ENCODE results near the gene NEUROD4. TPM values are rescaled to one million over a fixed set of nuclear protein-coding genes. Genes with fewer than 3 reads are reported as not detected.
"Not testable (repeated sequence)": the region's sequence is repeated elsewhere in the genome, so short reads cannot be mapped to it uniquely, and the experiment has no call there.

The NEUROD4 gene, protein sequence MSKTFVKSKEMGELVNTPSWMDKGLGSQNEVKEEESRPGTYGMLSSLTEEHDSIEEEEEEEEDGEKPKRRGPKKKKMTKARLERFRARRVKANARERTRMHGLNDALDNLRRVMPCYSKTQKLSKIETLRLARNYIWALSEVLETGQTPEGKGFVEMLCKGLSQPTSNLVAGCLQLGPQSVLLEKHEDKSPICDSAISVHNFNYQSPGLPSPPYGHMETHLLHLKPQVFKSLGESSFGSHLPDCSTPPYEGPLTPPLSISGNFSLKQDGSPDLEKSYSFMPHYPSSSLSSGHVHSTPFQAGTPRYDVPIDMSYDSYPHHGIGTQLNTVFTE
- not detected for total RNA-seq

DNA sequence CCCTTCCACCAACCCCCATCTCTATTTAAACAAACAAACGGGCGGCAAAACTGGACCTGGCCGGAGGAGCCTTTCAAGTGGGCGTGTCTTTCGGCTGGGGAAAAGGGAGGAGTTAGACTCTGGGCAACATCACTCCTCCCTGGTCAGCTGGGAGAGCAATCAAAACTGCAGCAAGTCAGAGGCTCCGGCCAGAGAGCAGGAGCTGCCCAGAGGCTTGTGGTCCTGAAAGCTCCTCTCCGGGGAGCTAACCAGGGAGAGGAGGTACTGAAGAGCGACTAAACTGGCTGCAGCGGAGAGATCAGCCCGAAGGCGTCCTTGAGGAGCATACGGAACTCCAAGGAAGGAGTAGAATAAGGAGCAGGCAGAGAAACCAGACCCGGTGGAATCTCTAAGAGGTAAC is at the start of gene NEUROD4:
Gene NEUROD4, plus strand, starts transcription at position 191 of the 400 bp plus-strand sequence. CDS start 6,466 bp downstream, outside the sequence.
- Mint-ChIP-seq H3K4me1 (ENCODE audit: low read depth) (peaks cover 4% of the 10 kb centered on the region), H3K4me3 (no peak within 1 kb of the TSS), H3K9me3 (no peaks in the 10 kb centered on the region), H3K36me3 (ENCODE audit: insufficient read depth) (no peaks in the 10 kb centered on the region), H3K27me3 (ENCODE audit: low read depth) (peaks cover 32% of the 10 kb centered on the region)
- DNase-seq (no peak), ATAC-seq (peak in 1 of 2 donors; percentile 37)

DNA sequence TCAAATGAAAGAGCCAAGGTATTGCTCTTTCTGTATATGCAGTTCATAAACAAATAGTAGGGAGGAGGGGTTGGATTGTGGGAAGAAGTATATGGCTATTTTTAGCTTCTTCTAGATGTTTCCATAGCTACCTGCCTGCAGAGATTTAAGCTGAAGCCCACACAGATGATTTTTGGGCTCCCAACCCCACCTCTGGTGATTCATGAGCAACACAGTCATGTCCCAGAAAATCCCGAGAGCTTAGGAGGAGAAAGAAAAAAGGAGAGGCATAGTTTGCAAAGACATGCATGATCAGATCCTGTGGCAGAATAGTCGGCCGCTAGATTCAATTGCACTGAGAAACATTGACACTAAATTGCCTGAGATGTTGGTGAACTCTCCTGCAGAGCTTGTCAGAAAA is 49.0 kb upstream of the NEUROD4 start:
- Mint-ChIP-seq H3K27me3 (ENCODE audit: low read depth) (no peaks in the 10 kb centered on the region), H3K9me3 (no peaks in the 10 kb centered on the region), H3K4me1 (ENCODE audit: low read depth) (peaks cover 84% of the 10 kb centered on the region), H3K4me3 (no peak overlapping the region), H3K36me3 (ENCODE audit: insufficient read depth) (peaks cover 72% of the 10 kb centered on the region)
- ATAC-seq (no peak), DNase-seq (no peak)

DNA sequence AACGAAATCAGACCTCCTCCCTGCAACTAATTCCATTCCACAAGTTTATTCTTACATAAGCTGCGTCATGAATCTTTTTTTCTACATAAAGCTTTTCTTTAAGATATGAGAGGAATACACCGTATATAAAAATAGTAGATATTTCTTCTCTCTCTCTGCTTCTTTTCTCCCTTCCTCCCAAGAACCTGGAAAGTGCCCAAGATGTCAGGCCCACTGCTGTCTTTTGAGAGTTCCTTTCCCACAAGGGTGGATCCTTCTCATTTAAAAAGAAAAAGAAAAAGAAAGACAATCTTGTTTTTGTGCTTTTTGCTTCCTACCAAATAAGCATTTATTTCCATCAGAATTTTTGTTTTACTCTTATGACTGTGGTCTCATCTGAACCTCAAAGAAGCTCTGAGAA is 46.2 kb upstream of the NEUROD4 start:
- Mint-ChIP-seq H3K4me3 (no peak overlapping the region), H3K4me1 (ENCODE audit: low read depth) (peaks cover 87% of the 10 kb centered on the region)
- no peak for ATAC-seq

DNA sequence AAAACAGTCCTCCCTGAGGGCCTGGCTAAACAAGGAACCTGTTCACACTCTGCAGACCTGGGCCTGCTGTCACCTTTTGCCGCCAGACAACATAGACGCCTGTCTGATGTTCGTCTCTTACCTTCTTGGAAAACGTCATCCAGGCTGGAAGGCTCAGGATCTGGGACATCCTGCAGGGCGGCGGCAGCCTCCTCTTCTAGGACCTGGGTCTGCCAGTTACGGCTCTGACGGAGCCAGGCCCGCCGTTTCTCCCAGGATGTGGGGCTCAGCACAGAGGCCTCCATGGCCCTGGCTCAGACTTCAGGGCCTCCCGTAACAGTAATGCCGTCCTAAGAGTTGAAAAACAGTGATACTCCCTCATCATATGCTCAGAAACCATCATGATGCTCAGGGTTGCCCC is 45.5 kb upstream of the NEUROD4 start:
- H3K4me1 Mint-ChIP-seq (ENCODE audit: low read depth) = peaks cover 90% of the 10 kb centered on the region

More for the DNA sequence above, 46.2 kb upstream of the NEUROD4 start:
- Mint-ChIP-seq H3K27me3 (ENCODE audit: low read depth) (no peaks in the 10 kb centered on the region), H3K36me3 (ENCODE audit: insufficient read depth) (peaks cover 71% of the 10 kb centered on the region), H3K9me3 (no peaks in the 10 kb centered on the region)
- no peak for DNase-seq

DNA sequence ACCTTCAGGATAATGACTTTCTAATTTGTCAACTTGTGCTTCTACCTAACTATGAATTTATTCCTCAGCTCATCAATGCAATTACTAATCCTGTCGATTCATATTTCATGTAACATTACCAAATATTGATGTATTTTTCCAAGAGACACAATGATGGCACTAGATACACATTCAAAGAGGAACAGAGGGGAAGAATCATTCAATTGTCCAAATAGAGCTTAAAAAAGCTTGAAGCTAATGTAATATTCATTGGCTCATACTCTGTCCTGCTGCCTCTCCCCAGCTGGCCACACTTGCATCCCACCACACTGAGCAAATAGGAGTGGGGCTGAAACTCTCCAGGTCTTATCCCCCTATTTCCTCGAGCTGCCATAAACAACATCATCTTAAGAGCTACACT is 44.5 kb upstream of the NEUROD4 start:
- no peaks in the 10 kb centered on the region for H3K27me3 Mint-ChIP-seq (ENCODE audit: low read depth)

More for the DNA sequence above, 45.5 kb upstream of the NEUROD4 start:
- DNase-seq = no peak
- H3K9me3 Mint-ChIP-seq = no peaks in the 10 kb centered on the region
- ATAC-seq = no peak
- H3K27me3 Mint-ChIP-seq (ENCODE audit: low read depth) = no peaks in the 10 kb centered on the region
- H3K4me3 Mint-ChIP-seq = peak overlapping the region; percentile 20
- H3K36me3 Mint-ChIP-seq (ENCODE audit: insufficient read depth) = peaks cover 75% of the 10 kb centered on the region

DNA sequence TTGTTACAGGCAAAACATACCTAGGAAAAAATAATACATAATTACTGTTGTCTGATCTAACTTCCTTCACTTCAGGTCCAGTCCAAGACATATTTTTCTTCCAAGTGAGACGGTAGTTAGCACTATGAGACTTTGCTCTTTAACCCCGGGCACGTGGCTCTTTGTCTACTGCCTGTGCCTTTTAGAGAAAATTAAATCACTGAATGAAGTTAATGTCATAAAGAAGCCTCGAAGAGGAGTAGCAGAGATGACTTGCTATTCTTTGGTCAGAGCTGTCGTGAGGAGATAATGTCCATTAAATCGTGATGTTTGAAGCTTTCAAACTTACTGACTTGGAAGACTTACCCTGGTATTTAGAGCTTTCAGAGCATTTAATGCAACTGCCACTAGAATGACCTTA is 43.9 kb upstream of the NEUROD4 start:
- Mint-ChIP-seq H3K4me3 (peak overlapping the region; percentile 87), H3K36me3 (ENCODE audit: insufficient read depth) (peaks cover 84% of the 10 kb centered on the region), H3K4me1 (ENCODE audit: low read depth) (peaks cover 92% of the 10 kb centered on the region), H3K27me3 (ENCODE audit: low read depth) (no peaks in the 10 kb centered on the region), H3K9me3 (no peaks in the 10 kb centered on the region)
- DNase-seq = no peak
- no peak for ATAC-seq

More for the DNA sequence above, 44.5 kb upstream of the NEUROD4 start:
- DNase-seq = no peak
- ATAC-seq = no peak
- peak overlapping the region; percentile 40 for H3K4me3 Mint-ChIP-seq
- peaks cover 94% of the 10 kb centered on the region for H3K4me1 Mint-ChIP-seq (ENCODE audit: low read depth)
- H3K36me3 Mint-ChIP-seq (ENCODE audit: insufficient read depth) = peaks cover 84% of the 10 kb centered on the region
- no peaks in the 10 kb centered on the region for H3K9me3 Mint-ChIP-seq

DNA sequence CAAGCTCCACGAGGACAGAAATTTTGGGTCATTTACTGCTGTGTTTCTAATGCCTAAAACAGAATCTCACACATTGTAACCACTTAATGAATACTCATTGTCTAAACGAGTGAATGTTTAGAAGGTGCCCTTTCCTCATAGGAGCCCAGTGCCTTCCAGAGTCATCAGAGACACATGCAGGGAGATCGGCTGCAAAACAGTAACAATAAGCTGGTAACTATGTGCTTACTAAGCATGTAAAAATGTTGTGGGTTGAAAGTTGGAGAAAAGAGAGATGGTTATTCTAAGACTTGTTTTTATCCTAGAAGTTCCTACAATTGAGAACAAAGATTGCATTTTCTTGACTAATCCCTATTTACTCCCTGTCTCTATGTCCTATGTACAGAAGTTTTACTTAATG is 42.6 kb upstream of the NEUROD4 start:
- Mint-ChIP-seq H3K27me3 (ENCODE audit: low read depth) (no peaks in the 10 kb centered on the region), H3K9me3 (no peaks in the 10 kb centered on the region), H3K4me1 (ENCODE audit: low read depth) (peaks cover 92% of the 10 kb centered on the region), H3K4me3 (peak overlapping the region; percentile 87), H3K36me3 (ENCODE audit: insufficient read depth) (peaks cover 87% of the 10 kb centered on the region)
- no peak for ATAC-seq
- DNase-seq = no peak

DNA sequence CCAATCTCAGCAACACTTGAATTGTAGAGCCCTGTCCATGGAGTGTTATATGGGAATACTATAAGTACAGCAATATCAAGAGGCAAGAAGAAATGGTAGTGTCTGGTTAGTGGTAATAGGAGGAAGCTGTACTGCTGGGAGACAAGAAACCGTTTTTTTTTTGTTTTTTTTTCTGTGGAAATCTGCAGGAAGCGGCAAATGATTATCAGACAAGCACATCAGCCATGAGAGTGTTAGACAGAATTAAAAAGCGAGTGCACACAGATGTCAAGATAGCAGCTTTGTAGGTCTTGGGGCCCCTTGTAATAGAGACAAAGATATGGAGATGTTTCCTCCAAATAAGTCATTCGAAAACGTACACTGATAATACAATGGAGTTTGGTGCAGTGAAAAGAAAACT is 41.9 kb upstream of the NEUROD4 start:
- DNase-seq (no peak), ATAC-seq (no peak)
- Mint-ChIP-seq H3K4me1 (ENCODE audit: low read depth) (peaks cover 92% of the 10 kb centered on the region), H3K27me3 (ENCODE audit: low read depth) (no peaks in the 10 kb centered on the region), H3K4me3 (peak overlapping the region; percentile 87), H3K36me3 (ENCODE audit: insufficient read depth) (peaks cover 88% of the 10 kb centered on the region), H3K9me3 (no peaks in the 10 kb centered on the region)

DNA sequence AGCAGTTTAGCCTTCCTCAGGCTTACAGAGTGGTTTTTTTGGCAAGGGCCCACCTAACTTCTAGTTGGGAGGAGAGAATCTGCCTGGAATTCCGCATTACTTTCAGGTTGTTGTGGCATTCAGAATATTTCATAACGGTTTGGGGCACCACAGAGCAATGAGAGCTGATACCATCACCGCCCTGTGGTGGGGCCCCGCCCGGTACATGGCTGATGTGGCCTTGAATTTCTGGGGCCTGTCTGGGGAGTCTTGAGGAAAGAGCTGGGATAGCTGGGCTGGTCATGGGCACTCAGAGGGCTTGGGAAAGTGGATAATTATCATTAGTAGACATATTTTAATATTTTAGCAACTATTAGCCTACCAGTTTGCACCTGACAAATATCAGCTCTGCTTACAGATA is 39.4 kb upstream of the NEUROD4 start:
- no peaks in the 10 kb centered on the region for H3K9me3 Mint-ChIP-seq
- DNase-seq = peak; percentile 43
- no peak for ATAC-seq
- H3K36me3 Mint-ChIP-seq (ENCODE audit: insufficient read depth) = peaks cover 70% of the 10 kb centered on the region
- peaks cover 84% of the 10 kb centered on the region for H3K4me1 Mint-ChIP-seq (ENCODE audit: low read depth)
- no peaks in the 10 kb centered on the region for H3K27me3 Mint-ChIP-seq (ENCODE audit: low read depth)
- peak overlapping the region; percentile 87 for H3K4me3 Mint-ChIP-seq

DNA sequence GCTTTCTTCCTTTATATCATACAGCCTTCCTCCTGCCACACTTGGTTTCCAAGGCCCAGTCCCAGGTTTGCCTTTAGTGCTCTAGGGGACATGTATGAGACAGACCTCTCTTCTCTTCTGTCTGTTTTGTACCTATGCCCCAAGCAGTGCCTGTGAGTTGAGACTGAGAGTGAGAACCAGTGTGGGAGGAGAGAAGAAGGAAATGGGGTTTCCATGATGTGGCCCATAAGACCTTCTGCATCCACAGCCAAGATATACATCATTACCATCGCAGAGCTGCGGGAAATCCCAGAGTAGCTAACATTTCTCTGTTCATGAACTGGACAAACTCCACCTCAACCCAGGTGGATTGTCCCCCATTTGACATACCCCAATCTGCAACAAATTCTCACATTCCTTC is 38.0 kb upstream of the NEUROD4 start:
- no peaks in the 10 kb centered on the region for H3K9me3 Mint-ChIP-seq
- peaks cover 83% of the 10 kb centered on the region for H3K4me1 Mint-ChIP-seq (ENCODE audit: low read depth)
- DNase-seq (peak; percentile 45), ATAC-seq (peak; percentile 67 to 71)
- peaks cover 56% of the 10 kb centered on the region for H3K36me3 Mint-ChIP-seq (ENCODE audit: insufficient read depth)
- no peaks in the 10 kb centered on the region for H3K27me3 Mint-ChIP-seq (ENCODE audit: low read depth)
- H3K4me3 Mint-ChIP-seq = peak overlapping the region; percentile 87

DNA sequence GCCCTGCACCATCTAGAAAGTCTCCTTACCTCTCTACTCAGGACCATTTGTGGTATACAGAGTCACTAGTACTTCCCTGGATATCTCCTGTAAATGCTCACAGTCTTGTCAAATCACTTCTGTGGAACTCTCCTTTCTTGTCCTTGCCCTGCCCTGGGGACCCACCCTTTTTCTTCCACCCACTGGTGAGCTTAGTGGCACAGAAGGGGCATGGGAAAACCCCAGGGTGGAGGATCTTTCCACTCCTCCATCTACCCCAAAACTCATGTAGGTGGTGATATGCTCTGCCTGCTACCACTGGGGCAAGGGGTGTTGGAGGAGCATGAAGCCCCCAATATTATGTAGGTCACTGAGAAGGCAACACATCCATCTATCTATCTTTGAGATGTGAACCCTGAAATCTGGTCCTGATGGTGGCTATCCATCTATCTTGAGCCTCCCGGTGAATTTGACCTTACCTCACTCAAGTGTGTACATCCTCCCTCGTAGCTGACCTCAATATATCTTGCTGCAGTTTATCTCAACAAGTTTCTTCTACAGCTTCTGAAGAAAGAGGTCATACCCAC is 36.2 kb upstream of the NEUROD4 start:
- no peaks in the 10 kb centered on the region for H3K9me3 Mint-ChIP-seq
- peaks cover 43% of the 10 kb centered on the region for H3K36me3 Mint-ChIP-seq (ENCODE audit: insufficient read depth)
- peaks cover 79% of the 10 kb centered on the region for H3K4me1 Mint-ChIP-seq (ENCODE audit: low read depth)
- peak overlapping the region; percentile 87 for H3K4me3 Mint-ChIP-seq
- DNase-seq (peak; percentile 60), ATAC-seq (peak; percentile 7 to 14)
- no peaks in the 10 kb centered on the region for H3K27me3 Mint-ChIP-seq (ENCODE audit: low read depth)

DNA sequence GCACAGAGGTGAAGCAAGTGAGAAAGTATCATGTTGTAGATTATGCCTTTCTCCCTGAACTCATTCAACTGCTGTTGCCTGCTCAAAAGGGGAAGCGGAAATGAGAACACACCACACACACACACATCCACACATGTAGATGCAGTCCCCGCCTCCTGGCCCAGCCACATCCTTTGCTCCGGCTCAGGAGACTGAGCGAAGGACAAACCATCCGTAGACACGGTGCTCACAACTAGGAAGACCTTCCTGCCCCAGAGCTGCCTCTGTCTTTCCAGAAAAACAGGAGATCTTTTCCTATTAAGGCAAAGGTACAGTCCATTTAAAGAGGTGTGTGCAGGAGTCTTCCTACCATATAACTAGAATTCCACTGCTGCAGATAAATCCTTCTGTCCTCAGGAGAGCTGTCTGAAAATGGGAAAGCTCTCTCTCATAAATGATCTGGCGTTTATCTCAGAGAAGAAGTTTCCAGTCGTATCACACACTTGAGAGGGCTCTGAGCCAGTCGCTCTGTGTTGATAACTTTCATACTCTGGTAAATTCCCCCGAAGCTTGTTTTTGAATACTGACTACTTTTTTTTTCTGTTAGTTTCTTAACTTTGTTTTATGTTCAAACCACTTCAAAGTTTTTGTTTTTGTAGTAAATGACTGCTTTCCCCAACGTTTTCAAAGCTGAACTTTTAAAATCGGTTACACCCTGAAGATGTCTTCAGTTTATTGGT is 35.0 kb upstream of the NEUROD4 start, which contains the start of gene TESPA1:
Gene TESPA1, minus strand, starts transcription at position 105 of the 719 bp plus-strand sequence. CDS start 10,200 bp downstream, outside the sequence.
- peaks cover 78% of the 10 kb centered on the region for H3K4me1 Mint-ChIP-seq (ENCODE audit: low read depth)

DNA sequence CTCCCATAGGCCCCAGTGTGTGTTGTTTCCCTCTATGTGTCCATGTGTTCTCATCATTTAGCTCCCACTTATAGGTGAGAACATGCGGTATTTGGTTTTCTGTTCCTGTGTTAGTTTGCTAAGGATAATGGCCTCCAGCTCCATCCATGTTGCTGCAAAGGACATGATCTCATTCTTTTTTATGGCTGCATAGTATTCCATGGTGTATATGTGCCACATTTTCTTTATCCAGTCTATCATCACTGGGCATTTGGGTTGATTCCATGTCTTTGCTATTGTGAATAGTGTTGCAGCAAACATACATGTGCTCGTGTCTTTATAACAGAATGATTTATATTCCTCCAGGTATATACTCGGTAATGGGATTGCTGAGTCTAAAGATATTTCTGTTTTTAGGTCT is 33.0 kb upstream of the NEUROD4 start:
- H3K9me3 Mint-ChIP-seq; ATAC-seq; DNase-seq; H3K4me3 Mint-ChIP-seq; H3K27me3 Mint-ChIP-seq (ENCODE audit: low read depth): not testable (repeated sequence)
- Mint-ChIP-seq H3K36me3 (ENCODE audit: insufficient read depth) (peaks cover 18% of the 10 kb centered on the region), H3K4me1 (ENCODE audit: low read depth) (peaks cover 83% of the 10 kb centered on the region)

More for the DNA sequence above, 35.0 kb upstream of the NEUROD4 start, which contains the start of gene TESPA1:
- Mint-ChIP-seq H3K9me3 (no peaks in the 10 kb centered on the region), H3K27me3 (ENCODE audit: low read depth) (no peaks in the 10 kb centered on the region), H3K36me3 (ENCODE audit: insufficient read depth) (peaks cover 35% of the 10 kb centered on the region), H3K4me3 (peak within 1 kb of the TSS; percentile 87)
- peak; percentile 78 to 80 for ATAC-seq
- DNase-seq = peak; percentile 75

DNA sequence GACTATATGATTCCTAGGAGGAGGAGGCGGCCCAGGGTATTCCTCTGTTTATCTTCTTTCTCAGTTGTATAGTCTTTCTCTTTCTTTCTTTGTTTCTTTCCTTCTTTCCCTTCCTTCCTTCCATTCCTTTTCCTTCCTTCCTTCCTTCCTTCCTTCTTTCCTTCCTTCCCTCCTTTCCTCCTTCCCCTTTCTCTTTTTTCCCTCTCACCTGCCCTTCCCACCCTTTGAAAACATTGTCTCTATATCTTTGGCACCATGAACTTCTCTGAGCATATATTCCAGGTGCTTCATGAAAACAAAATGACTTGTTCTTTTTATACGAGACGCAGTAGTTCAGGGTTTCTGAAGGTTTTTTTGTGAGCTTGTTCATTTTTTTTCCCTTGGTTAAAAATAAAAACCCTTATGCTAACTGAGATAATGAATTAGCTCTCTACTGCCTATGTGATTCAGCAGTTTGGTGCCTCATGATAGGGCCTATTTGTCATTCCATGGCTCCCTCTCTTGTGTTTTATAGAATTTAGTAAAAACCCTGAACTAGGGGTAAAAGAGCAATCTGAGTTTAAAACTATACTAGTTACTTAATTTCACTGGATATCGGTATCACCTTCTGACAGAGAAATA is 32.1 kb upstream of the NEUROD4 start:
- H3K4me1 Mint-ChIP-seq (ENCODE audit: low read depth) = peaks cover 80% of the 10 kb centered on the region
- no peak for ATAC-seq
- peak overlapping the region; percentile 7 for H3K4me3 Mint-ChIP-seq
- DNase-seq = no peak
- no peaks in the 10 kb centered on the region for H3K27me3 Mint-ChIP-seq (ENCODE audit: low read depth)
- H3K36me3 Mint-ChIP-seq (ENCODE audit: insufficient read depth) = peaks cover 8% of the 10 kb centered on the region
- H3K9me3 Mint-ChIP-seq = no peaks in the 10 kb centered on the region
